ENCODE results near the gene AGPAT4.

DNA sequence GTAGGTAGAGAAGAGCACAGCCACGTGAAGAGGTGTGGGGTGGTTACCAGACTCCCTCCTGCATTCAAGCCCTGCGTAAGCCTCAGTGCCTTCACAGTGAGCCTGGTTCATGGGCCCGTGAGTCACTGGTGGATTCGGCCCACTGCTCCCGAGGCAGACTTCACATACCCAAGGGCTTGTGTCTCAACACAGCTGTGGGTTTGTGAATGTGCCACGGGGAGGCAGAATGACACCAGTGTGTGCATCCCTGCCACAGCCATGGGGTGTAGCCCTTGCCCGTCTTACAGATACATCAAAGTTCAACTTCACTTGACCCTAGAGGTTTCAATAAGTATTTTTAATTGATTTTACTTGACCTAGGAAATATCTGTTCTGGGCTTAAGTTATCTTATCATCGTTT, 173.8 kb downstream of the AGPAT4 start:
- TF ChIP-seq POLR2AphosphoS5 (IDR thresholded peaks at IDR 0.05; ENCODE audit: low read depth, low read length) (no peak), RCOR1 (IDR thresholded peaks at IDR 0.05; ENCODE audit: low read length) (no peak), SIN3A (IDR thresholded peaks at IDR 0.05; ENCODE audit: borderline replicate concordance, low read depth, low read length) (no peak)
